OCI-LY7 (cell line): ENCODE data around the gene SH3TC2. TPM values are rescaled to one million over a fixed set of nuclear protein-coding genes. Genes with fewer than 3 reads are reported as not detected.

Source experiments
- BruUV-seq: library from RNA; stranded (reverse); fragments of 400-500 nt; replicated peaks from 2 replicates; lab custom pipeline; 2021; lab: Mats Ljungman, UMichigan
- CTCF ChIA-PET: fragments of 300-600 bp; sonication (Branson Sonifier 250); formaldehyde crosslinking; loops from one replicate; lab custom pipeline; 2022; ENCODE audit warnings: antibody characterized with exemption; ENCODE audit not compliant: unreplicated experiment; lab: Charles Lee
- POLR2A ChIA-PET: fragments of 300-600 bp; sonication (Branson Sonifier 250); formaldehyde crosslinking; loops from one replicate; lab custom pipeline; 2022; ENCODE audit warnings: antibody characterized with exemption; lab: Charles Lee
- DNase-seq: peaks from one replicate; pipeline ENCODE4 v3.0.0-alpha.2; 2015; ENCODE audit warnings: low spot score
- H2AFZ ChIP-seq: fragments of 200-600 bp; sonication (generic), shearing (Covaris generic); 2 replicates; pipeline ENCODE4 v1.6.1; 2014; ENCODE audit warnings: mild to moderate bottlenecking, antibody characterized with exemption, low read length, moderate library complexity
- H3K27ac ChIP-seq: fragments of 200-600 bp; sonication (generic); 2 replicates; pipeline ENCODE4 v1.5.1; 2014; ENCODE audit warnings: mixed run types, low read depth, mild to moderate bottlenecking, moderate library complexity, low read length, inconsistent platforms; ENCODE audit not compliant: poor library complexity, severe bottlenecking
- H3K36me3 ChIP-seq: fragments of 200-600 bp; sonication (generic); 2 replicates; pipeline ENCODE4 v1.6.1; 2014; ENCODE audit warnings: mild to moderate bottlenecking, antibody characterized with exemption, low read length, moderate library complexity, mixed read lengths; ENCODE audit not compliant: insufficient read depth
- H3K4me1 ChIP-seq: fragments of 200-600 bp; sonication (generic); 2 replicates; pipeline ENCODE4 v1.5.1; 2014; ENCODE audit warnings: mild to moderate bottlenecking, low read length; ENCODE audit not compliant: insufficient read depth, poor library complexity, severe bottlenecking
- H3K4me2 ChIP-seq: fragments of 200-600 bp; sonication (generic); 2 replicates; pipeline ENCODE4 v1.6.1; 2014; ENCODE audit warnings: mild to moderate bottlenecking, low read length
- H3K4me3 ChIP-seq: fragments of 200-600 bp; sonication (generic); 2 replicates; pipeline ENCODE4 v1.5.1; 2014; ENCODE audit warnings: mild to moderate bottlenecking, low read depth, low read length; ENCODE audit not compliant: poor library complexity, severe bottlenecking
- H3K79me2 ChIP-seq: fragments of 200-600 bp; sonication (generic); 2 replicates; pipeline ENCODE4 v1.6.1; 2016; ENCODE audit warnings: low read depth, mild to moderate bottlenecking, low read length, moderate library complexity, mixed read lengths; ENCODE audit not compliant: insufficient read depth
- H3K9me2 ChIP-seq: fragments of 200-600 bp; sonication (generic); 2 replicates; pipeline ENCODE4 v1.6.1; 2016; ENCODE audit warnings: mild to moderate bottlenecking, low read length, mixed read lengths; ENCODE audit not compliant: insufficient read depth
- H3K9me3 ChIP-seq: fragments of 200-600 bp; sonication (generic); 2 replicates; pipeline ENCODE4 v1.6.1; 2014; ENCODE audit warnings: mild to moderate bottlenecking, mixed run types, low read length, mixed read lengths
- H4K20me1 ChIP-seq: fragments of 200-600 bp; sonication (generic); 2 replicates; pipeline ENCODE4 v1.6.1; 2014; ENCODE audit warnings: mild to moderate bottlenecking, antibody characterized with exemption, low read length, moderate library complexity, mixed read lengths; ENCODE audit not compliant: insufficient read depth
- EZH2phosphoT487 ChIP-seq: fragments of 200-600 bp; sonication (generic); IDR thresholded peaks from 2 replicates; pipeline ENCODE4 v1.6.1; 2018; ENCODE audit warnings: low read depth, borderline replicate concordance, mild to moderate bottlenecking, mixed run types, antibody characterized with exemption, low read length, moderate library complexity, mixed read lengths
- intact Hi-C: fragments of 100-400 bp; cut with micrococcal nuclease; formaldehyde crosslinking; loops from one replicate; pipeline ENCODE4 v1.10.0; 2022; ENCODE audit not compliant: unreplicated experiment
- total RNA-seq, 2 experiments: library from RNA; depleted of rRNA in 1 of 2; stranded (reverse); fragments of >200 nt in 1 of 2; shearing (Covaris generic) in 1 of 2; gene quantifications; 2 replicates each; pipeline ENCODE4 v1.2.3, GENCODE V29; 2014 to 2022
- TF ChIP-seq, protein P1 (sequence below): fragments of 200-600 bp; sonication (generic); conservative IDR thresholded peaks from 2 replicates; pipeline ENCODE4 v1.5.1; 2014; ENCODE audit warnings: mild to moderate bottlenecking, antibody characterized with exemption, low read length, moderate library complexity, mixed read lengths

The SH3TC2 gene
- total RNA-seq, 2 experiments from 2014 or later: not detected

GRCh38 chr5:149017636-149018035 is 45.2 kb downstream of the SH3TC2 start:
- intact Hi-C loops: no loop called here
- no peaks in the 10 kb centered on the region for H3K79me2 ChIP-seq
- TF ChIP-seq, protein P1, sequence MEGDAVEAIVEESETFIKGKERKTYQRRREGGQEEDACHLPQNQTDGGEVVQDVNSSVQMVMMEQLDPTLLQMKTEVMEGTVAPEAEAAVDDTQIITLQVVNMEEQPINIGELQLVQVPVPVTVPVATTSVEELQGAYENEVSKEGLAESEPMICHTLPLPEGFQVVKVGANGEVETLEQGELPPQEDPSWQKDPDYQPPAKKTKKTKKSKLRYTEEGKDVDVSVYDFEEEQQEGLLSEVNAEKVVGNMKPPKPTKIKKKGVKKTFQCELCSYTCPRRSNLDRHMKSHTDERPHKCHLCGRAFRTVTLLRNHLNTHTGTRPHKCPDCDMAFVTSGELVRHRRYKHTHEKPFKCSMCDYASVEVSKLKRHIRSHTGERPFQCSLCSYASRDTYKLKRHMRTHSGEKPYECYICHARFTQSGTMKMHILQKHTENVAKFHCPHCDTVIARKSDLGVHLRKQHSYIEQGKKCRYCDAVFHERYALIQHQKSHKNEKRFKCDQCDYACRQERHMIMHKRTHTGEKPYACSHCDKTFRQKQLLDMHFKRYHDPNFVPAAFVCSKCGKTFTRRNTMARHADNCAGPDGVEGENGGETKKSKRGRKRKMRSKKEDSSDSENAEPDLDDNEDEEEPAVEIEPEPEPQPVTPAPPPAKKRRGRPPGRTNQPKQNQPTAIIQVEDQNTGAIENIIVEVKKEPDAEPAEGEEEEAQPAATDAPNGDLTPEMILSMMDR: no peak
- TF ChIP-seq EZH2phosphoT487: no peak
- DNase-seq: no peak
- H2AFZ ChIP-seq: no peak overlapping the region
- POLR2A ChIA-PET: interaction anchor here (0.5 to 0.6 kb wide), 2 partner anchors 16 to 261 kb away, joined by 3 to 4 read pairs; no protein-coding TSS in a partner anchor
- no peaks in the 10 kb centered on the region for H3K4me1 ChIP-seq
- H3K9me2 ChIP-seq: no peaks in the 10 kb centered on the region
- BruUV-seq: no TSS peak
- no peaks in the 10 kb centered on the region for H3K36me3 ChIP-seq
- CTCF ChIA-PET: no interaction called here
- no peaks in the 10 kb centered on the region for H4K20me1 ChIP-seq
- no peak overlapping the region for H3K27ac ChIP-seq
- H3K9me3 ChIP-seq: no peaks in the 10 kb centered on the region
- no peak overlapping the region for H3K4me2 ChIP-seq
- no peak overlapping the region for H3K4me3 ChIP-seq

- ChIA-PET POLR2A (no interaction called here), CTCF (no interaction called here)
- DNase-seq: no peak
- Histone ChIP-seq H4K20me1 (no peaks in the 10 kb centered on the region), H3K36me3 (no peaks in the 10 kb centered on the region), H3K9me3 (no peaks in the 10 kb centered on the region), H3K4me1 (no peaks in the 10 kb centered on the region), H3K9me2 (no peaks in the 10 kb centered on the region), H3K4me3 (no peak overlapping the region), H3K27ac (no peak overlapping the region), H3K4me2 (no peak overlapping the region), H3K79me2 (no peaks in the 10 kb centered on the region), H2AFZ (no peak overlapping the region)
- BruUV-seq: no TSS peak
- TF ChIP-seq, protein P1: no peak
- no peak for TF ChIP-seq EZH2phosphoT487
- intact Hi-C loops: no loop called here
Observed at GRCh38 chr5:149015561-149015960, 47.3 kb downstream of the SH3TC2 start.

- intact Hi-C loops: no loop called here
- POLR2A ChIA-PET: no interaction called here
- TF ChIP-seq EZH2phosphoT487: no peak
- TF ChIP-seq, protein P1: no peak
- CTCF ChIA-PET: no interaction called here
- H4K20me1 ChIP-seq: no peaks in the 10 kb centered on the region
- H3K4me3 ChIP-seq: no peak overlapping the region
- no TSS peak for BruUV-seq
- H3K9me3 ChIP-seq: no peaks in the 10 kb centered on the region
- H3K9me2 ChIP-seq: no peaks in the 10 kb centered on the region
- H3K4me2 ChIP-seq: no peak overlapping the region
- H3K36me3 ChIP-seq: no peaks in the 10 kb centered on the region
- no peak overlapping the region for H3K27ac ChIP-seq
- no peak for DNase-seq
- no peaks in the 10 kb centered on the region for H3K4me1 ChIP-seq
- H2AFZ ChIP-seq: no peak overlapping the region
- H3K79me2 ChIP-seq: no peaks in the 10 kb centered on the region
Observed at GRCh38 chr5:149015126-149015525, 47.7 kb downstream of the SH3TC2 start.
